ENCODE data around the gene OR10V1. TPM values are rescaled to one million over a fixed set of nuclear protein-coding genes. Genes with fewer than 3 reads are reported as not detected.

OR10V1 gene, protein sequence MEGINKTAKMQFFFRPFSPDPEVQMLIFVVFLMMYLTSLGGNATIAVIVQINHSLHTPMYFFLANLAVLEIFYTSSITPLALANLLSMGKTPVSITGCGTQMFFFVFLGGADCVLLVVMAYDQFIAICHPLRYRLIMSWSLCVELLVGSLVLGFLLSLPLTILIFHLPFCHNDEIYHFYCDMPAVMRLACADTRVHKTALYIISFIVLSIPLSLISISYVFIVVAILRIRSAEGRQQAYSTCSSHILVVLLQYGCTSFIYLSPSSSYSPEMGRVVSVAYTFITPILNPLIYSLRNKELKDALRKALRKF
- total RNA-seq (2022): not detected in 2 replicates
- Bru-seq, nascent RNA: not detected
- BruChase-seq, experiment 1, labeled RNA remaining after a 6-hour chase: not detected
- not detected for BruChase-seq, experiment 2, labeled RNA remaining after a 2-hour chase
- long read RNA-seq: 0 reads

DNA sequence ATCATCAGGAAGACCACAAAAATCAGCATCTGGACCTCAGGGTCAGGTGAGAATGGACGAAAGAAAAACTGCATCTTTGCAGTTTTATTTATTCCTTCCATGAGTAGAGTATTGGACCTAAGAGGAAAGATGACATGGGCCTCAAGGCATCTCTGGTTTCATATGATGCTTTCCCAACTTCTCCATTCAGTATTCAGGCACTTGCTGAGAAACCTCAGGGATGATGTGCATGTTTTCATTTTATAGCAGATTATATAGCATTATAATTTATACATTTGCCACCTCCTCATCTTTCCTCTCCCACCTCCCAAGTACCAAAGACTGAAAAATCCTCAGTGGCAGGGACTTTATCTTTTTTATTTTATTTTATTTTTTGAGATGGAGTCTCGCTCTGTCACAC, at the start of gene OR10V1:
Gene OR10V1 (minus strand): TSS at position 101 of the 400 bp plus-strand sequence. CDS start 0 bp downstream, at position 101.
- no peak within 1 kb of the TSS for H3K4me3 Mint-ChIP-seq (ENCODE audit: unreplicated experiment)
- ChIA-PET CTCF (no interaction called here), POLR2A (no interaction called here)
- TF ChIP-seq, protein P1, sequence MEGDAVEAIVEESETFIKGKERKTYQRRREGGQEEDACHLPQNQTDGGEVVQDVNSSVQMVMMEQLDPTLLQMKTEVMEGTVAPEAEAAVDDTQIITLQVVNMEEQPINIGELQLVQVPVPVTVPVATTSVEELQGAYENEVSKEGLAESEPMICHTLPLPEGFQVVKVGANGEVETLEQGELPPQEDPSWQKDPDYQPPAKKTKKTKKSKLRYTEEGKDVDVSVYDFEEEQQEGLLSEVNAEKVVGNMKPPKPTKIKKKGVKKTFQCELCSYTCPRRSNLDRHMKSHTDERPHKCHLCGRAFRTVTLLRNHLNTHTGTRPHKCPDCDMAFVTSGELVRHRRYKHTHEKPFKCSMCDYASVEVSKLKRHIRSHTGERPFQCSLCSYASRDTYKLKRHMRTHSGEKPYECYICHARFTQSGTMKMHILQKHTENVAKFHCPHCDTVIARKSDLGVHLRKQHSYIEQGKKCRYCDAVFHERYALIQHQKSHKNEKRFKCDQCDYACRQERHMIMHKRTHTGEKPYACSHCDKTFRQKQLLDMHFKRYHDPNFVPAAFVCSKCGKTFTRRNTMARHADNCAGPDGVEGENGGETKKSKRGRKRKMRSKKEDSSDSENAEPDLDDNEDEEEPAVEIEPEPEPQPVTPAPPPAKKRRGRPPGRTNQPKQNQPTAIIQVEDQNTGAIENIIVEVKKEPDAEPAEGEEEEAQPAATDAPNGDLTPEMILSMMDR (IDR thresholded peaks at IDR 0.05; ENCODE audit: unreplicated experiment): no peak
- DNase-seq (ENCODE audit: unreplicated experiment): no peak
- H3K36me3 Mint-ChIP-seq (ENCODE audit: insufficient read depth, unreplicated experiment): no peaks in the 10 kb centered on the region
- no TSS peak for BruUV-seq (replicated peaks)
- H3K9me3 Mint-ChIP-seq (ENCODE audit: unreplicated experiment): no peaks in the 10 kb centered on the region
- no peak within 1 kb of the TSS for H3K27ac Mint-ChIP-seq (ENCODE audit: low read depth, unreplicated experiment)
- H3K4me1 Mint-ChIP-seq (ENCODE audit: insufficient read depth, unreplicated experiment): no peaks in the 10 kb centered on the region
- intact Hi-C loops (cut with micrococcal nuclease): no loop called here
- H3K27me3 Mint-ChIP-seq (ENCODE audit: insufficient read depth, unreplicated experiment): no peaks in the 10 kb centered on the region

DNA sequence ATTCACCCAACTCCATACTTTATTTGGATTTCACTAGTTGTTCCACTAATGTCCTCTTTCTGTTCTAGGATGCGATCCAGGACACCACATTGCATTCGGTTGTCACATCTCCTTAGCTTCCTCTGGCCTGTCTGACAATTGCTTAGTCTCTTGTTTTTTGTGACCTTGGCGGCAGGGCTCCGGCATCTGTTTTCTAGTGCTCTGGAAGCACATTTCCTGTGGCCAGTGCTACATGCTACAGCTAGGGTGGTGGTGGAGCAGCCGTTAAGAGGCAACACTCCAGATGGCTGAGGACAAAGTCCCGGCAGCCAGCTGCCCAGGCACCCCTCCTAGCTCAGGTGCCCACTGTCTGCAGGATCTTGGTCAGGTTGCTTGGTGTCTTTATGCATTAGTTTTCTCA, 48.3 kb upstream of the OR10V1 start:
- Mint-ChIP-seq H3K27ac (ENCODE audit: low read depth, unreplicated experiment) (no peak overlapping the region), H3K36me3 (ENCODE audit: insufficient read depth, unreplicated experiment) (no peaks in the 10 kb centered on the region), H3K4me3 (ENCODE audit: unreplicated experiment) (no peak overlapping the region), H3K9me3 (ENCODE audit: unreplicated experiment) (no peaks in the 10 kb centered on the region), H3K4me1 (ENCODE audit: insufficient read depth, unreplicated experiment) (peaks cover 10% of the 10 kb centered on the region), H3K27me3 (ENCODE audit: insufficient read depth, unreplicated experiment) (no peaks in the 10 kb centered on the region)
- CTCF ChIA-PET: interaction anchor here (0.6 to 0.7 kb wide), 2 partner anchors 27 to 28 kb away, joined by 3 read pairs; no protein-coding TSS in a partner anchor
- POLR2A ChIA-PET: interaction anchor here (0.9 to 1.3 kb wide), 2 partner anchors 10 to 12 kb away, joined by 3 read pairs; no protein-coding TSS in a partner anchor
- intact Hi-C loops (cut with micrococcal nuclease): no loop called here
- no peak for DNase-seq (ENCODE audit: unreplicated experiment)
- TF ChIP-seq, protein P1 (IDR thresholded peaks at IDR 0.05; ENCODE audit: unreplicated experiment): no peak
- BruUV-seq (replicated peaks): no TSS peak

DNA sequence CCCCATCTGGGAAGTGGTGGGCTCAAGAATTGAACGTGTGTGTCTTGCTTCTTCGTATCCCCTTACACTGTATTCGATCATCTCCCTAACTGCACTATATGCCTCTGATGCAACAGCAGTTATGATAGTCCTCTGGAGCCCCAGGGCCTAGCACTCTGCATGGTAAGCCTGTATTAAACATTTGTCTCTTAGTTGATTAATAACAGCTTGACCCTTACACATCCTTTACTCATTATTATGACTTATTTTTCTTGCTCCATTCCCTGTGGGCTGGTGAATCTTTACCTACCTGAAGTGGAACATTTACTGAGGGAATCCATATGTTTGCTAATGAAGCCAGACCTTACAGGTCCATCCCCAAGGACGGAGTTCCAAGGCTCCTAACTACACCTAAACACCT, 47.1 kb upstream of the OR10V1 start:
- TF ChIP-seq, protein P1 (IDR thresholded peaks at IDR 0.05; ENCODE audit: unreplicated experiment): no peak
- no TSS peak for BruUV-seq (replicated peaks)
- intact Hi-C loops (cut with micrococcal nuclease): no loop called here
- peaks cover 21% of the 10 kb centered on the region for H3K4me1 Mint-ChIP-seq (ENCODE audit: insufficient read depth, unreplicated experiment)
- no peak for DNase-seq (ENCODE audit: unreplicated experiment)
- no peak overlapping the region for H3K4me3 Mint-ChIP-seq (ENCODE audit: unreplicated experiment)
- no peaks in the 10 kb centered on the region for H3K36me3 Mint-ChIP-seq (ENCODE audit: insufficient read depth, unreplicated experiment)
- ChIA-PET POLR2A (interaction anchor here (1.3 kb wide), 1 partner anchor 13 kb away, joined by 3 read pairs; no protein-coding TSS in a partner anchor), CTCF (interaction anchor here (2.4 kb wide), 1 partner anchor 49 kb away, joined by 10 read pairs; the partner anchor contains the start of gene MRPL16)
- no peak overlapping the region for H3K27ac Mint-ChIP-seq (ENCODE audit: low read depth, unreplicated experiment)
- H3K9me3 Mint-ChIP-seq (ENCODE audit: unreplicated experiment): no peaks in the 10 kb centered on the region
- H3K27me3 Mint-ChIP-seq (ENCODE audit: insufficient read depth, unreplicated experiment): no peaks in the 10 kb centered on the region

DNA sequence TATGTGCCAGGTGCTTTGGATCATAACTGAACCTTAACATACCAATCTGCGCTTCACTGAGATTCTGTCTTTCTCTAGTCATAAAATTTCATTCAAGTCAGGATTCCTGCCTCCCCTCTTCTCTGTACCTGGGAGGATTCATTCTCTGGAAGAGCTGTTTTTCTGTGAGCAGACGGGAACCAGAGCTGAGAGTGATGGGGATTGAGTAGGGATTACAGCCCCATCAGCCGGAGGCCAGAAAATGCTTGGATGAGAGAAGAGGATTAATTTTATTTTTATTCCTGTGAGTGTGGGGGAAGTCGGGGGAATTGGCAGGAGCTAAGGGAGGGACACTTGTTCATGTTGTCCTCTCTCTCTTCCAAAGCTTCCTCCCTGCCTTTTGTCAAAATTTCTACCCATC, 46.3 kb upstream of the OR10V1 start:
- ChIA-PET POLR2A (interaction anchor here (0.7 to 1.3 kb wide), 2 partner anchors 17 to 18 kb away, joined by 3 to 4 read pairs; no protein-coding TSS in a partner anchor), CTCF (interaction anchor here (1.4 to 2.4 kb wide), 3 partner anchors 12 to 50 kb away, joined by 4 to 10 read pairs (median 5); partner anchors contain the start of gene MRPL16)
- TF ChIP-seq, protein P1 (IDR thresholded peaks at IDR 0.05; ENCODE audit: unreplicated experiment): no peak
- Mint-ChIP-seq H3K27me3 (ENCODE audit: insufficient read depth, unreplicated experiment) (no peaks in the 10 kb centered on the region), H3K27ac (ENCODE audit: low read depth, unreplicated experiment) (peak overlapping the region; percentile 54), H3K4me1 (ENCODE audit: insufficient read depth, unreplicated experiment) (peaks cover 15% of the 10 kb centered on the region), H3K36me3 (ENCODE audit: insufficient read depth, unreplicated experiment) (no peaks in the 10 kb centered on the region), H3K9me3 (ENCODE audit: unreplicated experiment) (no peaks in the 10 kb centered on the region), H3K4me3 (ENCODE audit: unreplicated experiment) (no peak overlapping the region)
- BruUV-seq (replicated peaks): no TSS peak
- intact Hi-C loops (cut with micrococcal nuclease): loop anchor here (10.0 kb wide), 1 partner anchor 405 kb away; no protein-coding TSS in a partner anchor
- no peak for DNase-seq (ENCODE audit: unreplicated experiment)

Data from MCF 10A (cell line).